Prostate gland (tissue), 2 donors: ENCODE measurements around the gene NUAK1. TPM values are rescaled to one million over a fixed set of nuclear protein-coding genes. Genes with fewer than 3 reads are reported as not detected.

Experiments used
- DNase-seq: peaks from one replicate; pipeline ENCODE4 v3.0.0-alpha.2; 2019; ENCODE audit warnings: low spot score
- H3K27ac ChIP-seq, 2 donors: fragments of 200-600 bp; sonication (generic); 2 replicates each; pipeline ENCODE4 v1.5.1; 2017 to 2019
- H3K27me3 ChIP-seq: fragments of 200-600 bp; sonication (generic); replicated peaks from 2 replicates; pipeline ENCODE4 v1.5.1; 2019; ENCODE audit not compliant: insufficient read depth
- H3K36me3 ChIP-seq, 2 donors: fragments of 200-600 bp; sonication (generic); 1 replicate in 1 of 2; 2 replicates in 1 of 2; pipeline versions ENCODE4 v1.5.1 to v1.8.1; 2017 to 2019
- H3K4me1 ChIP-seq: fragments of 200-600 bp; sonication (generic); replicated peaks from 2 replicates; pipeline ENCODE4 v1.5.1; 2019
- H3K4me3 ChIP-seq, 2 donors: fragments of 200-600 bp; sonication (generic); 2 replicates each; pipeline ENCODE4 v1.5.1; 2017 to 2019
- H3K9me3 ChIP-seq: fragments of 200-600 bp; sonication (generic); 2 replicates; pipeline ENCODE4 v1.5.1; 2017
- CTCF ChIP-seq, 4 experiments: fragments of 200-600 bp in 2 of 4; fragments of 450-650 bp in 2 of 4; sonication (generic) in 2 of 4; IDR thresholded peaks; 1 replicate in 3 of 4; 2 replicates in 1 of 4; pipeline ENCODE4 v1.5.1; 2016 to 2019; ENCODE audit warnings: antibody characterized with exemption in 4 of 4, mild to moderate bottlenecking in 2 of 4, moderate library complexity in 2 of 4
- POLR2A ChIP-seq: fragments of 450-650 bp; IDR thresholded peaks from one replicate; pipeline ENCODE4 v1.6.1; 2016; ENCODE audit warnings: antibody characterized with exemption, mild to moderate bottlenecking
- POLR2AphosphoS5 ChIP-seq: sonication (generic); formaldehyde crosslinking; IDR thresholded peaks from one replicate; pipeline ENCODE4 v1.6.1; 2017; ENCODE audit warnings: antibody characterized with exemption
- WGBS: methylation state at CpG from one replicate; pipeline ENCODE4 v1.1.5; 2018; 5-methylcytosine and 5-hydroxymethylcytosine counted together
- intact Hi-C: fragments of 100-400 bp; cut with DNase I; formaldehyde crosslinking; loops from one replicate; pipeline ENCODE4 v1.14.2; 2022
- total RNA-seq, 2 donors: library from RNA; depleted of rRNA; stranded (reverse); fragments of >200 nt; gene quantifications; one replicate each; pipeline ENCODE4 v1.1.0, GENCODE V29; 2016

NUAK1 gene
- total RNA-seq = 10 to 100 TPM in 1 of 2 donors, 1 to 10 TPM in 1; 9.6 to 16.0 TPM

GRCh38 chr12:106138633-106139421 is at the start of gene NUAK1:
Gene NUAK1 (minus strand): TSS chr12:106138954. CDS start chr12:106138653, 301 bp downstream.
- Histone ChIP-seq H3K27ac (peak within 1 kb of the TSS; percentile 89 to 92), H3K36me3 (no peaks in the 10 kb centered on the region), H3K9me3 (no peaks in the 10 kb centered on the region), H3K27me3 (no peaks in the 10 kb centered on the region), H3K4me3 (peak within 1 kb of the TSS; percentile 63 to 76), H3K4me1 (no peaks in the 10 kb centered on the region)
- TF ChIP-seq POLR2A = peak; percentile 49
- TF ChIP-seq POLR2AphosphoS5 = no peak
- intact Hi-C loops = loop anchor here (5.0 to 10.0 kb wide), 3 partner anchors 294 to 717 kb away; no protein-coding TSS in a partner anchor
- peak; percentile 76 for DNase-seq
- 0% methylated on average over 60 of the region's 106 CpGs for WGBS

- H3K36me3 ChIP-seq = no peaks in the 10 kb centered on the region
Measured at GRCh38 chr12:106188256-106188655, 49.5 kb upstream of the NUAK1 start.

GRCh38 chr12:106187842-106188241 is 49.1 kb upstream of the NUAK1 start:
- Histone ChIP-seq H3K4me3 (no peak overlapping the region), H3K27ac (no peak overlapping the region), H3K4me1 (no peaks in the 10 kb centered on the region), H3K9me3 (no peaks in the 10 kb centered on the region), H3K36me3 (no peaks in the 10 kb centered on the region), H3K27me3 (no peaks in the 10 kb centered on the region)
- TF ChIP-seq CTCF (IDR thresholded peaks at IDR 0.05) = no peak
- TF ChIP-seq POLR2A = no peak
- no peak for TF ChIP-seq POLR2AphosphoS5
- intact Hi-C loops = no loop called here
- DNase-seq = no peak
- 88% methylated on average over 1 of the region's 1 CpG for WGBS

More at GRCh38 chr12:106188256-106188655, 49.5 kb upstream of the NUAK1 start:
- DNase-seq = no peak
- TF ChIP-seq POLR2AphosphoS5 (no peak), CTCF (IDR thresholded peaks at IDR 0.05) (no peak), POLR2A (no peak)
- intact Hi-C loops = no loop called here
- Histone ChIP-seq H3K4me3 (no peak overlapping the region), H3K27ac (no peak overlapping the region), H3K9me3 (no peaks in the 10 kb centered on the region), H3K27me3 (no peaks in the 10 kb centered on the region), H3K4me1 (no peaks in the 10 kb centered on the region)
- WGBS = 63% methylated on average over 10 of the region's 10 CpGs

- H3K27ac ChIP-seq = no peak overlapping the region
- TF ChIP-seq POLR2AphosphoS5 = no peak
- no peak for TF ChIP-seq CTCF (IDR thresholded peaks at IDR 0.05)
- no peak for TF ChIP-seq POLR2A
- no peaks in the 10 kb centered on the region for H3K4me1 ChIP-seq
- no peaks in the 10 kb centered on the region for H3K27me3 ChIP-seq
- intact Hi-C loops = no loop called here
- DNase-seq = no peak
- H3K36me3 ChIP-seq = no peaks in the 10 kb centered on the region
- no peak overlapping the region for H3K4me3 ChIP-seq
- no peaks in the 10 kb centered on the region for H3K9me3 ChIP-seq
- WGBS = 53% methylated on average over 6 of the region's 6 CpGs
Measured at GRCh38 chr12:106187155-106187789, 48.5 kb upstream of the NUAK1 start.

- WGBS = 94% methylated on average over 4 of the region's 4 CpGs
- Histone ChIP-seq H3K4me3 (no peak overlapping the region), H3K27ac (no peak overlapping the region), H3K27me3 (no peaks in the 10 kb centered on the region), H3K9me3 (no peaks in the 10 kb centered on the region), H3K4me1 (no peaks in the 10 kb centered on the region), H3K36me3 (no peaks in the 10 kb centered on the region)
- TF ChIP-seq CTCF (IDR thresholded peaks at IDR 0.05) = no peak
- TF ChIP-seq POLR2AphosphoS5 = no peak
- no peak for TF ChIP-seq POLR2A
- no peak for DNase-seq
- intact Hi-C loops = no loop called here
Measured at GRCh38 chr12:106183735-106184134, 45.0 kb upstream of the NUAK1 start.
